Neural crest cell (in vitro differentiated cells): Measurements from ENCODE around the gene PCDHGC5. TPM values are rescaled to one million over a fixed set of nuclear protein-coding genes. Genes with fewer than 3 reads are reported as not detected.

ENCODE experiments used
- DNase-seq: peaks from one replicate; pipeline ENCODE4 v3.0.0; 2021; ENCODE audit warnings: low read depth, mixed read lengths, low spot score
- H3K27ac Mint-ChIP-seq: one replicate; pipeline ENCODE4 v1.8.0; 2021; ENCODE audit warnings: mild to moderate bottlenecking, mixed read lengths; ENCODE audit not compliant: unreplicated experiment
- H3K27me3 Mint-ChIP-seq: 2 replicates; pipeline ENCODE4 v1.8.0; 2021; ENCODE audit warnings: low read depth, mild to moderate bottlenecking, mixed read lengths
- H3K36me3 Mint-ChIP-seq: 2 replicates; pipeline ENCODE4 v1.8.0; 2021; ENCODE audit warnings: low read depth, mild to moderate bottlenecking, mixed read lengths
- H3K4me1 Mint-ChIP-seq: 2 replicates; pipeline ENCODE4 v1.8.0; 2021; ENCODE audit warnings: mixed read lengths
- H3K4me3 Mint-ChIP-seq: one replicate; pipeline ENCODE4 v1.8.0; 2021; ENCODE audit warnings: mild to moderate bottlenecking, mixed read lengths
- H3K9me3 Mint-ChIP-seq: 2 replicates; pipeline ENCODE4 v1.8.0; 2021; ENCODE audit warnings: mixed read lengths
- CTCF ChIP-seq: fragments of 200-600 bp; sonication (generic); conservative IDR thresholded peaks from 2 replicates; pipeline ENCODE4 v1.5.0; 2021; ENCODE audit warnings: antibody characterized with exemption, mild to moderate bottlenecking
- total RNA-seq: library from RNA; stranded (reverse); gene quantifications from 2 replicates; pipeline ENCODE4 v1.2.1, GENCODE V29; 2021

The PCDHGC5 gene
- total RNA-seq, 1 donor from 2014 or later: 2.2 TPM

GRCh38 chr5:141496038-141496437, 7.2 kb downstream of the PCDHGC5 start:
- peak overlapping the region; percentile 71 for H3K4me3 Mint-ChIP-seq
- H3K36me3 Mint-ChIP-seq: peaks cover 24% of the 10 kb centered on the region
- H3K27me3 Mint-ChIP-seq: no peaks in the 10 kb centered on the region
- no peak for TF ChIP-seq CTCF
- DNase-seq: no peak
- H3K4me1 Mint-ChIP-seq: peaks cover 47% of the 10 kb centered on the region
- no peaks in the 10 kb centered on the region for H3K9me3 Mint-ChIP-seq
- H3K27ac Mint-ChIP-seq: peak overlapping the region; percentile 93

- Mint-ChIP-seq H3K27ac (peak overlapping the region; percentile 81), H3K27me3 (no peaks in the 10 kb centered on the region), H3K4me1 (peaks cover 35% of the 10 kb centered on the region), H3K36me3 (peaks cover 27% of the 10 kb centered on the region), H3K9me3 (no peaks in the 10 kb centered on the region), H3K4me3 (peak overlapping the region; percentile 56)
- no peak for DNase-seq
- no peak for TF ChIP-seq CTCF
Observed at GRCh38 chr5:141501761-141502160, 12.9 kb downstream of the PCDHGC5 start.

- H3K36me3 Mint-ChIP-seq: peaks cover 22% of the 10 kb centered on the region
- H3K4me3 Mint-ChIP-seq: no peak overlapping the region
- no peaks in the 10 kb centered on the region for H3K27me3 Mint-ChIP-seq
- DNase-seq: no peak
- TF ChIP-seq CTCF: no peak
- no peak overlapping the region for H3K27ac Mint-ChIP-seq
- H3K4me1 Mint-ChIP-seq: peaks cover 49% of the 10 kb centered on the region
- no peaks in the 10 kb centered on the region for H3K9me3 Mint-ChIP-seq
Observed at GRCh38 chr5:141503681-141504080, 14.8 kb downstream of the PCDHGC5 start.

- TF ChIP-seq CTCF: no peak
- Mint-ChIP-seq H3K36me3 (peaks cover 18% of the 10 kb centered on the region), H3K4me1 (peaks cover 54% of the 10 kb centered on the region), H3K27me3 (no peaks in the 10 kb centered on the region), H3K9me3 (no peaks in the 10 kb centered on the region), H3K27ac (no peak overlapping the region), H3K4me3 (no peak overlapping the region)
- no peak for DNase-seq
Observed at GRCh38 chr5:141504216-141504615, 15.3 kb downstream of the PCDHGC5 start.

GRCh38 chr5:141506381-141507155, 17.7 kb downstream of the PCDHGC5 start:
- no peak for DNase-seq
- Mint-ChIP-seq H3K4me3 (peak overlapping the region; percentile 69), H3K36me3 (peaks cover 17% of the 10 kb centered on the region), H3K9me3 (no peaks in the 10 kb centered on the region), H3K4me1 (peaks cover 66% of the 10 kb centered on the region), H3K27ac (peak overlapping the region; percentile 99), H3K27me3 (no peaks in the 10 kb centered on the region)
- no peak for TF ChIP-seq CTCF
